ENCODE data around the gene GHRH.

The GHRH gene, protein sequence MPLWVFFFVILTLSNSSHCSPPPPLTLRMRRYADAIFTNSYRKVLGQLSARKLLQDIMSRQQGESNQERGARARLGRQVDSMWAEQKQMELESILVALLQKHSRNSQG

DNA sequence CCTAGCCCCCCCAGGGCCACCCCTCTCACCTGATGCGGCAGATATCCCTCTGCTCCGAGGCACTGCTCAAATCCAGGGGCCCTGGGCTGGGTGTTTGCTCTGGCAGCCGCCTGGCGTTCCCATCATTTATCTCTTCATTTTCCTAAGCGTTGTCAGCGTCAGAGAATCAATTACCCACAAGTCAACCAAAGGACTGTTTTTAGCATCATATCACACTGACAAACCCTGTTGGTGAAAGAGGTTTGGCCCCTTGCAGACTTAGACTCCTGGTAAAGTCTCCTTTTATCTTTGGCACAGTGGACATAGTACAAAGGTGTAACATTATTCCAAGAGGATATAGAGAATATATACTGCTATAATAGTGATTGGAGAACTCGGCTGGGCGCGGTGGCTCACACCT lies at the start of gene GHRH:
TSS of gene GHRH (minus strand) at position 101 of the 400 bp plus-strand sequence. CDS start 4,925 bp downstream, outside the sequence.
- DNase-seq: no peak

DNA sequence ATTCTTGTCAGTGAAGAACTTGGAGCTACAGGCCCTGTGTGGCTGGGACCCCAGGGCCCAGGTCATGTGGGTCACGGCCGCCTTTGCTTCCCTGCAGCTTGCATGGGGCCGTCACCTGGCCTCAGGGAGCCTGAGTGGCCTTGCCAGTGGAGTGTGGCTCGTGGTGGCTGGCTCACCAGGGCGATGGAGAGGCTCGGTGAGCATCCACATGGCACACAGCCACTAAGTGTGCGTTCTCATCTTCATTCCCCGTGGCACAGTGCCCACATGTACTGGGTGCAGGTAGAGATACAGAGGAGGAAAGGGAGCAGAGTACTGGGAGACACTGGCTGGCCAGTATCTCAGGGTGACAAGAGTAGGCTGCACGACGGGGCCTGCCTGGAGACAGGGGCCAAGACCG lies 49.3 kb upstream of the GHRH start:
- DNase-seq: no peak

DNA sequence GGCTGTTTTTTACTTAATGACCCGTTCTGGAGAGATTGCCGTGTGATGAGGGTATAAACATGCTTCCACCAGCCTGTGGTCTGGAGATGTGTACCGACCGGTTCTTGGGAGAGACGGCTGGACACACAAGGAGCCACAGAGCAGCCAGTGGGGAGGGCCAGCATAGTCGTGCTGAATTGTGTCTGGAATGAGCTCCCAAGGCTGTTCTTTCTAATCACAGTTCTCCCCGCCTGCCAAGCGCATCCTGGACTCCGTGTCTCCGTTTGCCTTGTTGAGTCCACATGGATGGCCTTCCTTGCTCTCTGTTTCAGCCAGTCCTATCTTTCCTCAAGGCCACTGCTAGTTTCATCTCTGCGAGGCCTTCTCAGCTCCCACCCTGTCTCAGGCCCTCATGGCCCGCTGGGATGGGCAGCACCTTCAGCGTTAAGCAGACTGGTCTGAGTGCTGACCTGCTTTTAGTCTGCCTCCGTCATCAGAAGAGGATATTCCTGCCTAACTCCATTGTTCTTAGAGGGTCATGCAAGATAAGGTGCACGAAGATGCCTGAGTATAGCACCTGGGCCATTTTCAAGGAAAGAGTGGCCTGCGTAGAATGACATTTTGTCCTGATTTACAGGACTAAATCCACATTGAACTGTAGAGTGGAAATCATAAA lies 48.4 kb upstream of the GHRH start:
- no peak for DNase-seq

DNA sequence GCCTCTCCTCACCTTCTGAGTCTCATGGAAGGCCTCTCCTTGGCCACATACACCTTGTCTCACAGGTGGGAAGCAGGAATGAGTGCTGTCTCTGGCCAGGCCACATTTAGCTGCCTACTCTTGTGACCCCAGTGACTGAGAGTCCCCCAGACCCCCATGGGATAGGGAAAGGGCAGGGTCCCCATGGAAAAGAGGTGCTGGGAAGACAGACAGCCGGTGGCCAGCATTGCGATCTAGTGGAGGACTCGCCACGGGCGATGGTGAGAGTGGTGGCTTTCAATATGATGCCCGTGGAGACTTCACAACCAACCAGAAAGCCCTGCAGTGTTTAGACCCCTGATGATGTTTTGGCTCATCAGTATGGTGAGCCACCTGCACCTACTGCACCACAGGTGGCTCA lies 47.7 kb upstream of the GHRH start:
- no peak for DNase-seq

DNA sequence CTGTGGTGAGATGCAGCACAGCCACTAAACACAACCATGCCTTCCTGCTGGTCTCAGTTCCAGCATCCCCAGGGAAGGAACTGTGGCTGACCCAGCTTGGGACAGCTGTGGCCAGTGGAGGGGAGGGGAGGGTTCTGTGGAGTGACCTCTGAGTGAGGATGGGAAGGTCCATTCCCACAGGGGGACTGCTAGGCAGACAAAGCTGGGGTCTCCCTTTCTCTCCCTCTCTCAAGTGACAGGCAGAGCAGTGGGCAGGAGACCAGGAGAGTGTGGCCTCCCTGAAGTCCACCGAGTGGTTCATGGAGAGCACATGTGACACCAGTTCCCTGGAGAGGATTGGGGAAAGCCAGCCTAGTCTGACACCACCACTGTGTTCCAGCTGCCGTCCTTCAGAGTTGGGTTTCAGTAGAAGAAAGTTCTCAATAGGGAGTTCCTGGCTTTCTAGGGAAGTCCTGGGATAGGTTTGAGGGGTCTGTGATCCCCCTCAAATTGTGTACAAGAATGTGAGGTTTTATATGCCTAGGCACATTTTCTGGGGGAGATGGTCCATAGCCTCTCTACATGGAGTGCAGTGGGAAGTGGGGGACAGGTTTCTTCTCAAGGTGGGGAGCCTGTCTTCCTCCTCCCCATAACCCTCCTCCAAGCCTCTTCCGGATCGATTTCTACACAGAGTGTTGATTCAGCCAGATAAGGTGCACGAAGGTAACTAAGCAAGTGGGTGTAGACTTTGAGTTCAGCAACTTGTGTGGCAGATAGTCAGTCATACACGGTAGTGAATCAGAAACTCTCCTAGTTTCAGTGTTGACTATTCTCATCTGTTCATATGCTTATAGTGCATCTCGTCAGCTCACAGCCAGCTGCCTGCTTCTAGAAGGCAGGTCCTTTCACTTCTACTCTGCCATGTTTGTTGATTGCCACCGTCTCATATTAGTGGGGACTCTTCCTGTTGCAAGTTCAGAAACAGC lies 46.8 kb upstream of the GHRH start:
- DNase-seq: no peak

DNA sequence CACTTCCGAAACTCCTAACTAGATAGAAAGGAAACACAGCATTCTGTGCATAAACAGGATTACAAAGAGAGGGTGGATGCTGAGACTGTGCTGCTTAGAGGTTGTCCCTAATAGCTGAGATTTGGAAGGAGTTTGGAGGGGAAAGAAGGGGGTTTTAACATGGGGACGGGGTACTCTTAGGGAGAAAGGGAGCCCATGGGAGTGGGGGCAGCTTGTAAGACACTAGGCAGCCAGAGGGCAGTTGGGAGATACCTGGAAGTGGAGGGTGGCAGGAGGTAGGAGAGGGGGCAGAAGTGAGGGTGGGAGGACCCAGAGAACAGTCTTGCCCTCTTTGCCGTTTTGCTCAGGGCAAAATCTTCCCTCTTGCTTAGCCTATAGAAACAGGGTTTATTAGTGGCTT lies 44.2 kb upstream of the GHRH start:
- no peak for DNase-seq

DNA sequence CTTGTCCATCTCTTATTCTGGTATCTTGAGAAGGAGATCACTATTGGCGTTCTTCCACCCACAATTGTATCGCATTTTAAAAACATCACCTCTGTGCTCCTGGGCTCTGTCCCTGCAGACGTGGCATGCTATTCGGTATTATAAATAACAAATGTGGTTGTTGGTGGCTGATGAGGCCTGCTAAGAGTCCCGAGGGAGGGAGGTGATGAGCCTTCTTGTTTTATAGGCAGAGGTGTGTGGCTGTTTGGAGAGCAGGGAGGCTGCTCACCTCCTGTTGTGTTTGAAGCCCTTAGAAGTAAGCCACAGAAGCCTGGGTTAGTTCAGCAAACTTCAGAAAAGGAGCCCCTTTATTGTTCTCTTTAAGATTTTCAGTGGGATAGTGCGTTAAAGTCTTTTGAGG lies 43.5 kb upstream of the GHRH start:
- DNase-seq: no peak

DNA sequence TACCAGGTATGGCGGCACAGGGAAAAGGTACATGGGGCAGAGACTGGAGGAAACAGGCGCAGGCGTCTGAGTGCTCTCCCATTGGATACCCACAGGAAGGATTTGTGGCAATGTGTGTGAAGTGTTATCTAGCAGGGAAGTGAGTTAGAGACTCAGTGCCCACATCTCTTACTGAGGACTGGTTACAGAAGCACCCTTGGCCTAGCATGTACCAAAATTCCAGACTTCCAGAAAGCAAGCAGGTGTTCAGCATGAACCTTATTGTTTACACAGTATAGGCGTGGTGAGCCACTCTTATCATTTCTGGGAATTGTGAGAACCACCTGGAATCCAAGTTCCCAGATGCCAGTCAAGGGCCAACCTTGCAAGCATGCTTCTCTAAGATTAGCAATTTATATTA lies 42.0 kb upstream of the GHRH start:
- no peak for DNase-seq

DNA sequence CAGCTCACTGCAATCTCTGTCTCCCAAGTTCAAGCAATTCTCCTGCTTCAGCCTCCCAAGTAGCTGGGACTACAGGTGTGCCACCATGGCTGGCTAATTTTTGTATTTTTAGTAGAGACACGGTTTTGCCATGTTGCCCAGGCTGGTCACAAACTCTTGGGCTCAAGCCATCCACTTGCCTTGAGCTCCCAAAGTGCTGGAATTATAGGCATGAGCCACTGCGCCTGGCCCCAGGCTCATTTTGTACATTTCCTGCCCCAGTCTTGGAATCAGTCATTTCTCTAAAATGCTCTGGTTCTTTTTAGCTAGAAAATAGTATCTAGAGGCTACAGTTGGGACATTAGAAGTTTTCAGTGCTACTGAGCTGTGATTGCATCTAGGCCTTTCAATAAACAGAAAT lies 41.4 kb upstream of the GHRH start:
- no peak for DNase-seq

DNA sequence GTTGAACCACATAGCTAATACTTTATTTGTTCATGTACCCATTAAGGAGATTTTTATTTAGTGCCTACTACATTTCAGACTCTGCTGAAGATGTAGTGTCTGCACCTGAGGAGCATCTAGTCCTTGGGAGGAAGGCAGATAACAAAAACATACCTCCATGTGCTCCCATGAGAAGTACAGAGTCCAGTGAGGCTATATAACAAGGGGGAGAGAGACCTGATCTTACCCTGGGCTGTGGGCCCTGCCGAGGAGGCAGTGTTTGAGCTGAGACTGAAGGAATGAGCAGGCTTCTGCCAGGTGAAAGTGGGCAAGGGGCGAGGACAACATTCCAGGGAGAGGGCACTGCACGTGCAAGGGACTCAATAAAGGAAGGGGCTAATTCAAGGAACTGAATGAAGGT lies 39.9 kb upstream of the GHRH start:
- no peak for DNase-seq

DNA sequence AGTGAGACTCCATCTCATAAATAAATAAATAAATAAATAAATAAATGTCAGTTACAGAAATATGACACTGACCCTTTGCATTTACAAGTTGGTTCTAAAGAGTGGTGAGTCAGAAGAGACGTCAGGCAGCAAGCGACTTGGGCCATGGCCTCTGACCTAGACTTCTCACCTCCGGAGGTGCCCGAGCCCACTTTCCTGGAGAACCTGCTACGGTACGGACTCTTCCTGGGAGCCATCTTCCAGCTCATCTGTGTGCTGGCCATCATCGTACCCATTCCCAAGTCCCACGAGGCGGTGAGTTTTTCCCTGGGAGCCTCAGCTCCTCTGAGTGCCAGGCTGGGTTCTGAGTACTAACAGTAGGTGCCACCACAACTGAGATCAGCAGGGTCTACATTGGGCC lies 39.5 kb upstream of the GHRH start:
- DNase-seq: no peak

DNA sequence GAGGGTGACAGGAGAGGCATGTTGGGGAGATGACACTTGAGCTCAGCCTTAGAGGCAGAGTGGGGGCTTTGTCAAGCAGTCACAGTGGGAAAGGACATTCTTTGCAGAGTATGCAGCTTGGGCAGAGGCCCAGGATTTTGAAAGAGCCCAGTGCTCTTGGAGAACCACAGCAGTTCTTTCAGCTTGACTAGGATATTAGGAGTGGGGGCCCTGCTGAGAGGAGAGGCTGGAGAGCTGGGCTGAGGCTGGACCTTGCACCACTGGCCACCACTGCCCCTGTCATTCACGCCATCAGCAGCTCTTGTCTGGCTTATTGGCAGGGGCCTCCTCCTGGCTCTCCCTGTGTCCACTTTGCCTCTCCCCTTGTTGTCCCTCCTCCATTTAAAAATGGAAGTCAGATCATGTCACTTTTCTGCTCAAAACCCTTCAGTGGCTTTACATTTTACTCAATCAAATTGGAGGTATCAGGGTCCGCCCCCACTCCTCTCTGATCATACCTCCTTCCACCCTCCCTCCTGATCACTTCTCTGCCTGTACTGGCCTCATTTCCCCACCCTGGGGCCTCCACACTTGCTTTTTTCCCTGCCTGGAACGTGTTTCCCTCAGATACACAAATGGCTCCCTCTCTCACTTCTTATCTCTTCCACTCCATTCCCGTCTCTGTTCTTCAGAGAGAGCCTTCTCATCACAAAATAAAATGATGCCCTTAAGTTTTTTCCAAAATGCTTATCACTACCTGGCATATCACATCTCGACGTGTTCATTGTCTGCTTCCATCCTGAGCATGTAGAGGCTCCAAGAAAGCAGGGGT lies 38.3 kb upstream of the GHRH start:
- DNase-seq: no peak

DNA sequence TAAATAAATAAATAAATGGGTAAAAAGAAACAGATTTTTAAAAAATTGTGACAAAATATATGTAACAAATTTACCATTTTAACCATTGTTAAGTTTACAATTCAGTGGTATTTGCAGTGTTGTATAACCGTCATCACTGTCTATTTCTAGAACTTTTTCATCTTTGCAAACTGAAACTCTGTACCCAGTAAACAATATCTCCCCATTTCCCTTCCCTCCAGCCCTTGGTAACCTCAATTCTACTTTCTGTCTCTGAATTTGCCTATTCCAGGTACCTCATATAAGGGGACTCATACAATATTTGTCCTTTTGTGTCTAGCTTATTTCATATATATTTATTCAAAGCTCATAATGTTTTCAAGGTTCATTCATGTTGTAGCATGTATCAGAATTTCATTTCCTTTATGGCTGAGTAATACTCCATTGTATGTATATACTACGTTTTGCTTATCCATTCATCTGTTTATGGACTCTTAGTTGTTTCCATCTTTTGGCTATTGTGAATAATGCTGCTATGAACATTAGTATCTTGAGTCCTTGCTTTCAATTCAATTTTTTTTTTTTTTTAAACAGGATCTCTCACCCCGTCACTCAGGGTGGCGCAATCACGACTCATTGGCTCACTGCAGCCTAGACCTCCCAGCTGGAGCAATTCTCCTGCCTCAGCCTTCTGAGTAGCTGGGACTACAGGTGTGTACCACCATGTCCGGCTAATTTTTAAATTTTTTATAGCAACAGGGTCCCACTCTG lies 36.8 kb upstream of the GHRH start:
- no peak for DNase-seq

DNA sequence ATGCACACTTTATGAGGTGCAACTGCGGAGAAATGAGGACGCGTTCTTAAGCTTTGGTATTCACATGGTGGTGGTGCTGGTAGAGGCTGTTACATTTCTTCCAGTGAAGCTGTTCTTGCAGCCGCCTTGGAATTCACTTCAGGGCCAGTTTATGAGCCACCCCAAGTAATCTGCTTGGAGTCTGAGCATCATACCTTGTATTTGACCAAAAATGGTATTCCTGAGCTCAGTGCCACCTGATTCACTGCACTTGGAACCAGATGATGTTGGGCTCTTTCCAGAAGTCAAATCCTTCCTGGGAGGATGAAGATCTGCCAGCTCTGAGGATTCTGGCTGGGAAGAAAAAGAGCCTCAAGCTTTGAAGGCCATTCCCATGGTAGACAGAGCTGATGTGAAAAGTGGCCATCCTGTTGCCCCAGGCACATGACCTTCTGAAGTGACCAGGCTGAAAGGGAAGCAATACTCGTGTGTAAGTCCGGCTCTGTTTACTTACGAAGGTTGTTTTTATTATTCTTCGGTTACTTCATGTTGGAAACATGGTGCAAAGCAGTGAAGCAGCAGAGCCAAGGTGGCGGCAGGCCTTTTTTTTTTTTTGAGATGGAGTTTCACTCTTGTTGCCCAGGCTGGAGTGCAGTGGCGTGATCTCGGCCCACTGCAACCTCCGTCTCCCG lies 35.6 kb upstream of the GHRH start:
- no peak for DNase-seq

DNA sequence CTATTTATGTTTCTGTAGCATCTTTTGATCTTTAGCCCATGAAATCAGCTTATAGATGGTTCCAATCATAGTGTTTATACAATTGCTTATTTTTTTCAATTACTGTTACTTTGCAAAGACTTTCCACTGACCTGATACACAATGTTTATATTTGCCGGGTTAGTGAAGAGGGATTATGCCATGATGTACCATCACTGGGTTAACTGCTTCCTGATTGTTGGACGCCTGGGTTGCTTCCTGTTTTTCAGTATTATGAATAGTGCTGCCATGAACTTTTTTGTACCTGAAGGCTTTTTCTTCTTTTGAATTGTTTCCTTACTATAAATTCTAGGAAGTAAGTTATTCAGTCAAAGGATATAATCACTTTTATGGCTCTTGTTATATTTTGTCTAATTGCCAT lies 34.8 kb upstream of the GHRH start:
- no peak for DNase-seq

DNA sequence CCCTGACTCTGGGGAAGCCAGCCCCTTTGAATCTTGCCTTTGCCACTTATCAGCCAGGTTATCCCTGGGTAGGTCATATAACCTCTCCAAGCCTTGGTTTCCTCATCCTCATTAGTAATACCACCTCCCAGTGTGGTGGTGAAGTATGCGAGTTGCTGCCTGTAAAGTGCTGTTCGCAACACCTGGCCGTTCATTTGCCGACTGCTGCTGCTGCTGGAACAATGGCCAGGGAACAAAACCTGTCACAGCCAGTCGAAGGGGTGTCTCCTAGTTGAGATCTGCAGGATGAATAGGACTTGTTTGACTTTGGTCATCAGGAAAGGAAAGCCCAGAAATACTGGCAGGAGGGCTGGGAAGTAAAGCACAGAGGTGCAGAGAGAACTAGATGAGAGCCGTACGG lies 34.0 kb upstream of the GHRH start:
- DNase-seq: no peak

DNA sequence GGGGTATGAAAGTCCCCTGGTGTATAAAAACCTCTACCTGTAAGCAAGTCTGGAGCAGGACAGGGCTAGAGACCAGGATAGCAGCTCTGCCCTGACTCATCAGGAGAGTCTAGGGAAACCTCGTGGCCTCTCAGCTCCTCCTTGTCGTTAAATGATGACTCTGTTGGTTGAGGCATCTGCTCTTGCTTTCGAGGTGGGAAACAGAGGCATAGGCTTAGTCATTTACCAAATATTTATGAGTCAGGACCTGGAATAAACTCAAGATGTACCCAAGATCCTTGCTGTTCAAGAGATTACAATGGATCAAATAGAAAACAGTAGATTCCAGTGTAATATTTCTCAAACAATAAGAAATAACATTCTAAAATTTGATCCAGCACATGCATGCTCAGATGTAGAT lies 33.4 kb upstream of the GHRH start:
- no peak for DNase-seq

DNA sequence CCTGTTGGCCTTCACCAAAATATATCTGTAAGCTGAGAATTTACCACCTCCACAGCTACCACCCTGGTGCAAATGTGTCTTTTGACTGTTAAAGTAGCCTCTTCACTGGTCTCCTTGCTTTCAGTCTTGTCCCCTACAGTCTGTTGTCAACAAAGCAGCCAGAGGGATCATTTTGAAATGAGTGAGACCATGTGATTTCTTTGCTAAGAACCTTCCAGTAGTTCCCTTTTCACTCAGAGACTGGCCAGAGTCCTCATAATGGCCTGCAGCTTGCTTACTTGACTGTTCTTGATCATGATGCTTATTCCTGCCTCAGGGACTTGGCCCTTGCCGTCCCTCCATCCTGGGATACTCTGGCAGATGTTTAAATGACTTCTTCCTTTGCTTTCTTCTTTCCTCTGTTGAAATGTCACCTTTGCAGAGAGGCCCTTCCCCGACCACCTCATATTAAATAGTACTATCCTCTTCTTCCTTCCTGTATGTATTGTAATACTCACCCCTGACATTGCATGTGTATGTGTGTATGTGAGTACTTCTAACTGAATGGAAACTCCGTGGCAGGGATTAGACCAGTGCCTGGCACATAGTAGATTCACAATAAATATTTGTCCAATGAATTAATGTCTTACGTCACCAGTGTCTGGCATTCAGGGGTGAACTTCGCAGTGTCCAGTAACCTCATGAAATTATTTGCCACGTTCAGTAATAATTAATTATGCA lies 32.8 kb upstream of the GHRH start:
- no peak for DNase-seq

DNA sequence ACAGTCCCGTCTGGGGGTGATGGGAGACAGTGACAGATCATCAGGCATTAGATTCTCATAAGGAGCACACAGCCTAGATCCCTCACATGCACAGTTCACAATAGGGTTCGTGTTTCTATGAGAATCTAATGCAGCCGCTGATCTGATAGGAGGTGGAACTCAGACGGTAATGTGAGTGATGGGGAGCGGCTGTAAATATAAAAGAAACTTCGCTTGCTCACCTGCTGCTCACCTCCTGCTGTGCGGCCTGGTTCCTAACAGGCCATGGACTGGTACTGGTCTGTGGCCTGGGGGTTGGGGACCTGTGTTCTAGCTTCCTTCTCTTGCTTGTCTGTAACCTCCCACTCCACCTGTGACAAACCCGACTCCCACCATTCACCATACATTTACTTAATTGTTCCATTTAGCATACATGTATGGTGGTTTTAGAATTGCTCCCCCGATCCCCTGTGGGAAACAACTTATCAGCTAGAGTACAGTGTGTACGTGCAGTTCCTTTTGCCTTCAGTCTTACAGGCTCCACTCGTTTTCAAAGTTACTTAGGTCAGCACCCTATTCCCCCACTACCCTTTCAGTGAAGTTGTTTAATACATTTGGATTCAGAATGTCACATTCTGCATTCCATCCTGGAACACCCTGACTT lies 31.8 kb upstream of the GHRH start:
- no peak for DNase-seq

DNA sequence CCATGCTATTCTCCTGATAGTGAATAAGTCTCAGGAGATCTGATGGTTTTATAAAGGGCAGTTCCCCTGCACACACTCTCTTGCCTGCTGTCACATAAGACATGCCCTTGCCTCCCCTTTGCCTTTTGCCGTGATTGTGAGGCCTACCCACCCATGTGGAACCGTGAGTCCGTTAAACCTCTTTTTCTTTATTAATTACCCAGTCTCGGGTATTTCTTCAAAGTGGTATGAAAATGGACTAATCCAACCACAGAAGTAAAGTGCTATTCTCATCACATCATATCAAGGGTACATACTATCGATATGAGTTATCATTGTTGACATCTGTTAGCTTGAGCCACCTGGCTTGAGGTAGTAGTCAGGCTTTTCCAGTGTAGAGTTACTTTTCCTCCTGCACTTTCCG lies 30.1 kb upstream of the GHRH start:
- no peak for DNase-seq

All from NCI-H526 treated with DMSO at 0.1 percent for 48 hours (cell line).